Mesenchymal stem cell (in vitro differentiated cells and primary cell): ENCODE data around the gene WDR64.

Experiments
- DNase-seq: peaks from one replicate; pipeline ENCODE4 v3.0.0-alpha.2; 2013
- H2AFZ ChIP-seq: one replicate; pipeline ENCODE4 v1.6.1; 2013; ENCODE audit warnings: low read depth, mild to moderate bottlenecking, control low read depth, inconsistent platforms, low read length, moderate library complexity
- H2AK5ac ChIP-seq: 2 replicates; pipeline ENCODE4 v1.6.1; 2013; ENCODE audit warnings: low read length, moderate library complexity, mild to moderate bottlenecking, inconsistent platforms; ENCODE audit not compliant: severe bottlenecking
- H2BK120ac ChIP-seq: one replicate; pipeline ENCODE4 v1.6.1; 2013; ENCODE audit warnings: low read depth, mild to moderate bottlenecking, inconsistent platforms, low read length, moderate library complexity
- H2BK12ac ChIP-seq, 2 experiments: one replicate each; pipeline ENCODE4 v1.6.1; 2013; ENCODE audit warnings: inconsistent platforms in 2 of 2, low read length in 2 of 2, mild to moderate bottlenecking in 2 of 2, moderate library complexity in 2 of 2, control low read depth in 1 of 2
- H2BK15ac ChIP-seq: one replicate; pipeline ENCODE4 v1.6.1; 2013; ENCODE audit warnings: mild to moderate bottlenecking, low read depth, inconsistent platforms; ENCODE audit not compliant: poor library complexity, severe bottlenecking
- H2BK5ac ChIP-seq: 2 replicates; pipeline ENCODE4 v1.6.1; 2013; ENCODE audit warnings: low read depth, mild to moderate bottlenecking, low read length, control low read depth, inconsistent platforms; ENCODE audit not compliant: poor library complexity, severe bottlenecking
- H3K14ac ChIP-seq, 2 experiments: one replicate each; pipeline ENCODE4 v1.6.1; 2013; ENCODE audit warnings: inconsistent platforms in 2 of 2, low read length in 2 of 2, control low read depth in 1 of 2, mild to moderate bottlenecking in 1 of 2, moderate library complexity in 1 of 2
- H3K18ac ChIP-seq, 2 experiments: one replicate each; pipeline ENCODE4 v1.6.1; 2013; ENCODE audit warnings: inconsistent platforms in 2 of 2, low read length in 2 of 2, control low read depth in 1 of 2, low read depth in 1 of 2, mild to moderate bottlenecking in 1 of 2
- H3K23ac ChIP-seq, 2 experiments: one replicate each; pipeline ENCODE4 v1.6.1; 2013; ENCODE audit warnings: inconsistent platforms in 2 of 2, low read length in 2 of 2, mild to moderate bottlenecking in 2 of 2, moderate library complexity in 2 of 2, control low read depth in 1 of 2
- H3K27ac ChIP-seq: 2 replicates; pipeline ENCODE4 v1.5.1; 2013; ENCODE audit warnings: mild to moderate bottlenecking, moderate library complexity, low read length, control low read depth, inconsistent platforms; ENCODE audit not compliant: poor library complexity, severe bottlenecking
- H3K27me3 ChIP-seq, 2 experiments: 2 replicates each; pipeline versions ENCODE4 v1.6.1 to v1.7.0; 2013; ENCODE audit warnings: low read length in 2 of 2, mild to moderate bottlenecking in 2 of 2, moderate library complexity in 2 of 2, control low read depth in 1 of 2, inconsistent platforms in 1 of 2; ENCODE audit not compliant: control insufficient read depth in 1 of 2, insufficient read depth in 1 of 2
- H3K36me3 ChIP-seq, 2 experiments: 2 replicates each; pipeline versions ENCODE4 v1.6.1 to v1.7.0; 2013; ENCODE audit warnings: low read length in 2 of 2, control low read depth in 1 of 2, inconsistent platforms in 1 of 2, low read depth in 1 of 2, mild to moderate bottlenecking in 1 of 2; ENCODE audit not compliant: insufficient read depth in 2 of 2, control insufficient read depth in 1 of 2
- H3K4ac ChIP-seq, 2 experiments: one replicate each; pipeline ENCODE4 v1.6.1; 2013; ENCODE audit warnings: inconsistent platforms in 2 of 2, low read length in 2 of 2, mild to moderate bottlenecking in 2 of 2, moderate library complexity in 2 of 2, control low read depth in 1 of 2, low read depth in 1 of 2
- H3K4me1 ChIP-seq: 2 replicates; pipeline ENCODE4 v1.6.1; 2013; ENCODE audit warnings: low read depth, low read length, control low read depth; ENCODE audit not compliant: control insufficient read depth, insufficient read depth
- H3K4me2 ChIP-seq: 2 replicates; pipeline ENCODE4 v1.6.1; 2013; ENCODE audit warnings: low read length, mild to moderate bottlenecking, inconsistent platforms; ENCODE audit not compliant: poor library complexity, severe bottlenecking
- H3K4me3 ChIP-seq, 2 experiments: 2 replicates each; pipeline versions ENCODE4 v1.5.1 to v1.7.0; 2013; ENCODE audit warnings: low read length in 2 of 2, mild to moderate bottlenecking in 2 of 2, control low read depth in 1 of 2, low read depth in 1 of 2; ENCODE audit not compliant: insufficient read depth in 1 of 2
- H3K79me1 ChIP-seq: replicated peaks from 2 replicates; pipeline ENCODE4 v1.6.1; 2013; ENCODE audit warnings: mild to moderate bottlenecking, control low read depth, low read length, inconsistent platforms; ENCODE audit not compliant: poor library complexity, severe bottlenecking
- H3K9ac ChIP-seq: 2 replicates; pipeline ENCODE4 v1.7.0; 2013; ENCODE audit warnings: mild to moderate bottlenecking, low read length, moderate library complexity
- H3K9me3 ChIP-seq: 2 replicates; pipeline ENCODE4 v1.7.0; 2013; ENCODE audit warnings: mild to moderate bottlenecking, low read length; ENCODE audit not compliant: control insufficient read depth
- H4K8ac ChIP-seq: one replicate; pipeline ENCODE4 v1.6.1; 2013; ENCODE audit warnings: inconsistent platforms, mild to moderate bottlenecking, low read length, moderate library complexity
- H4K91ac ChIP-seq: one replicate; pipeline ENCODE4 v1.6.1; 2013; ENCODE audit warnings: mild to moderate bottlenecking, low read length, inconsistent platforms
- WGBS: methylation state at CpG from one replicate; pipeline ENCODE4 v1.1.7; 2013; ENCODE audit warnings: mixed read lengths; 5-methylcytosine and 5-hydroxymethylcytosine counted together

Gene WDR64

GRCh38 chr1:241641773-241642592, 10.1 kb upstream of the WDR64 start:
- Histone ChIP-seq H3K23ac (no peak overlapping the region), H4K8ac (no peak overlapping the region), H2AK5ac (peak overlapping the region; percentile 38), H2BK12ac (no peak overlapping the region), H3K14ac (no peak overlapping the region), H3K79me1 (no peaks in the 10 kb centered on the region), H2BK15ac (no peak overlapping the region), H3K9me3 (no peaks in the 10 kb centered on the region), H3K4me1 (peaks cover 2% of the 10 kb centered on the region), H3K4ac (peak overlapping the region in 1 of 2 experiments; percentile 6), H3K4me3 (no peak overlapping the region), H3K4me2 (no peak overlapping the region), H3K36me3 (no peaks in the 10 kb centered on the region), H3K9ac (no peak overlapping the region), H2BK5ac (no peak overlapping the region), H3K27me3 (no peaks in the 10 kb centered on the region), H3K18ac (no peak overlapping the region), H2BK120ac (no peak overlapping the region), H3K27ac (peak overlapping the region; percentile 83), H2AFZ (no peak overlapping the region), H4K91ac (no peak overlapping the region)
- 43% methylated on average over 11 of the region's 12 CpGs for WGBS
- DNase-seq, result peak; percentile 82

DNA sequence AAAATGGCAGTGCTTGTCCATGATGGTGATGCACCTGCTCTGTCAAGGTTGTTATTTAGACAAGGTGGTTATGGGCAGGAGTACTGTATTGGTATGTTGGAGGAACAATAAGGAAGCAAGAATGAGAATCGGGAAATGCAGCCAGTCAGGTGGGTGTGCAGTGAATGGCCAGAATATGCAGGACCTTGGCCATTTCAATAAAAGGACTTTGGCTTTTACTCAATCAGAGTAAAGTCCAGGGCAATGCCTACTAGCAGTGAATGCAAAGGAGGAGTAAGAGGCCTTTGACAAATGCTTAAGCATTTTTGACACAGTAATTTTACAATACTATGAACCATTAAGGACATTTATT, 9.5 kb upstream of the WDR64 start:
- DNase-seq, result no peak
- no peaks in the 10 kb centered on the region for H3K9me3 ChIP-seq
- no peak overlapping the region for H2BK15ac ChIP-seq
- WGBS, result 95% methylated on average over 1 of the region's 1 CpG
- no peak overlapping the region for H2AFZ ChIP-seq
- no peak overlapping the region for H3K9ac ChIP-seq
- H4K91ac ChIP-seq, result no peak overlapping the region
- no peak overlapping the region for H2BK12ac ChIP-seq
- no peak overlapping the region for H3K14ac ChIP-seq
- H3K18ac ChIP-seq, result no peak overlapping the region
- no peak overlapping the region for H3K23ac ChIP-seq
- no peaks in the 10 kb centered on the region for H3K27me3 ChIP-seq
- H2BK120ac ChIP-seq, result no peak overlapping the region
- no peaks in the 10 kb centered on the region for H3K79me1 ChIP-seq
- no peak overlapping the region for H2BK5ac ChIP-seq
- no peak overlapping the region for H3K4ac ChIP-seq
- peaks cover 2% of the 10 kb centered on the region for H3K4me1 ChIP-seq
- no peaks in the 10 kb centered on the region for H3K36me3 ChIP-seq
- H2AK5ac ChIP-seq, result no peak overlapping the region
- H3K4me3 ChIP-seq, result no peak overlapping the region
- no peak overlapping the region for H3K4me2 ChIP-seq
- no peak overlapping the region for H3K27ac ChIP-seq
- no peak overlapping the region for H4K8ac ChIP-seq

DNA sequence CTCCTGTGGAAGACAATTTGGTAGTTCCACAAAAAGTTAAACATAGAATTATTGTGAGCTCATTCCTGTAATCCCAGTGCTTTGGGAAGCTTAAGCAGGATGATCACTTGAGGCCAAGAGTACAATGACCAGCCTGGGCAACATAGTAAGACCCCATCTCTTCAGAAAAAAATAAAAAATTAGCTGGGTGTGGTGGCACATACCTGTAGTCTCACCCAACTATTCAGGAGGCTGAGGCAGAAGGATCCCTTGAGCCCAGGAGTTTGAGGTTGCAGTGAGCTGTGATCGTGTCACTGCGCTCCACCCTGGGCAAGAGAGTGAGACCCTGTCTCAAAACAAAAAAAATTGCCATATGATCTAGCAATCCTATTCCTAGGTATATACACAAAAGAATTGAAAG, 7.8 kb upstream of the WDR64 start:
- H2AK5ac ChIP-seq, result no peak overlapping the region
- whole genome bisulfite sequencing, result no CpG with 5 or more reads among the region's 2 CpGs
- H2BK15ac ChIP-seq, result no peak overlapping the region

DNA sequence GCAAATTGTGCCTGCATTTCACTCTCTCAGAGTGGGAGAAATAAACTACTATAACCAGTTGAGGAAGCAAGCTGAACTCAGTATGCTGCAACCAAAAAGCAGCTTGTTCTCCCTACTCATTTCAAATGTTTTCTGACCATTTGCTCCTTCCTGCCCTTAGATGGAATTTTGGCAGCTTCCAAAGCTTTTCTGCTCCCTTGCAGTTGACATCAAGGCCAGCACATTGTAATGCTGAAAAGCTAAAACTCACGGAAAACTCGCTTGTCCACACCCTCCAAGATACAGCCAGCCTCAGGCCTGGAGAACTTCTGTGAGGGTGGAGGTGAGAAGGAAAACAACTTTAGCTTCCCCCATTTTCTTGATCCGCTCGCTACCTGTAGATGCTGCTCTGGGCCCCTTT, 6.9 kb upstream of the WDR64 start:
- H2BK12ac ChIP-seq, result no peak overlapping the region
- H3K27ac ChIP-seq, result no peak overlapping the region
- no peak overlapping the region for H3K4ac ChIP-seq
- no peak overlapping the region for H3K9ac ChIP-seq
- H3K18ac ChIP-seq, result no peak overlapping the region
- no peak overlapping the region for H4K91ac ChIP-seq
- no peak overlapping the region for H4K8ac ChIP-seq
- H3K4me1 ChIP-seq, result peaks cover 2% of the 10 kb centered on the region
- no peak overlapping the region for H3K4me3 ChIP-seq
- no peak overlapping the region for H3K14ac ChIP-seq
- 100% methylated on average over 4 of the region's 4 CpGs for WGBS
- H3K27me3 ChIP-seq, result no peaks in the 10 kb centered on the region
- H2BK120ac ChIP-seq, result no peak overlapping the region
- H2BK5ac ChIP-seq, result no peak overlapping the region
- H3K4me2 ChIP-seq, result no peak overlapping the region
- no peak overlapping the region for H3K23ac ChIP-seq
- H2BK15ac ChIP-seq, result no peak overlapping the region
- DNase-seq, result no peak
- H3K36me3 ChIP-seq, result no peaks in the 10 kb centered on the region
- H2AK5ac ChIP-seq, result no peak overlapping the region
- no peaks in the 10 kb centered on the region for H3K79me1 ChIP-seq
- H3K9me3 ChIP-seq, result no peaks in the 10 kb centered on the region
- no peak overlapping the region for H2AFZ ChIP-seq

More for the DNA sequence above, 7.8 kb upstream of the WDR64 start:
- H3K18ac ChIP-seq, result no peak overlapping the region
- H3K79me1 ChIP-seq, result no peaks in the 10 kb centered on the region
- H3K23ac ChIP-seq, result no peak overlapping the region
- H3K27me3 ChIP-seq, result no peaks in the 10 kb centered on the region
- H3K4me3 ChIP-seq, result no peak overlapping the region
- H3K9me3 ChIP-seq, result no peaks in the 10 kb centered on the region
- no peak overlapping the region for H2AFZ ChIP-seq
- no peak for DNase-seq
- H3K27ac ChIP-seq, result no peak overlapping the region
- H4K91ac ChIP-seq, result no peak overlapping the region
- no peak overlapping the region for H3K4ac ChIP-seq
- H4K8ac ChIP-seq, result no peak overlapping the region
- H3K9ac ChIP-seq, result no peak overlapping the region
- peaks cover 2% of the 10 kb centered on the region for H3K4me1 ChIP-seq
- no peak overlapping the region for H2BK120ac ChIP-seq
- no peak overlapping the region for H3K4me2 ChIP-seq
- no peaks in the 10 kb centered on the region for H3K36me3 ChIP-seq
- H3K14ac ChIP-seq, result no peak overlapping the region
- H2BK12ac ChIP-seq, result no peak overlapping the region
- no peak overlapping the region for H2BK5ac ChIP-seq
